Measurements from ENCODE around the gene L3MBTL2. TPM values are rescaled to one million over a fixed set of nuclear protein-coding genes. Genes with fewer than 3 reads are reported as not detected.

L3MBTL2 gene
- polyA plus RNA-seq, 12 donors = 12.3 to 17.1 (median 14.8) TPM; not detected in 1

- DNase-seq = no peak
These were observed 62.8 kb downstream of the L3MBTL2 start for GRCh38 chr22:41267958-41268357.

DNA sequence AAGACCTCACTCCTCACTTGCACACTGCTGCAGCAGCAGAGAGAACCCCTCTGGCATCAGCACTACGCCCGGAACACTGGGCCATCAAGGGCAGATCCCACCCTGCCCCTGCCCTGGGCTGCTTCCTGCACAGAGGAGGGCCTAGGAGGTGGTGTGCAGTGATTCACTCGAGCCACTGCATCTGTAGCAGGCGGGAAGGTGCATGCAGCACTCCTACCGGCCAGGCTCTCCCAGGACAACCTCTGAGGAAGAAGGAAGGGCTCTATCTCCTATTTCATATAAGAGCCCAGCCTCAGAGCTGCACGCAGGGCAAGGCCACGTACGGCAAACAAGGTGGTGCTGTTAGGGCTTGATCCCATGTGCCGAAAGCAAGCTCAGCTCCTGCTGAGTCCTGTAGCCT, 66.7 kb downstream of the L3MBTL2 start:
- no peak for DNase-seq

- DNase-seq = no peak
These were observed 68.0 kb downstream of the L3MBTL2 start for GRCh38 chr22:41273128-41273527.

GRCh38 chr22:41274856-41275255, 69.7 kb downstream of the L3MBTL2 start:
- no peak for DNase-seq

DNA sequence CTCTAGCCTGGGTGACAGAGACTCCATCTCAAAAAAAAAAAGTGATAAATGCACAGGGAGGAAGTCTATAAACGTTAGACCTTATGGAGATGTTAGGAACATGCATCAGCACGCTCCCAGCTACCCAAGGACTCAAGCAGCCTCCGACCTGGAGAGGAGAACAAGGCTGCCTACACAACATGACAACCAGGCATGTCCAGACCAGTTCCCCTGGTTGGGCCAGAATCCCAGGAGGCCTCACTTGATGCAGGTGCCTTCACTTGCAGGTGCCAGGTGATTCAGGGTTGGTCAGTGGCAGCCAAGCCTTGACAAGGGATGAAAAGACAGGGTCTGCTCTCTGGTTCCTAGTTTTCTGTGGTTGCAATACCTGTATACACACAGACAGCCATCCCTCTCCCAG, 75.0 kb downstream of the L3MBTL2 start:
- DNase-seq = no peak

GRCh38 chr22:41280854-41281253, 75.7 kb downstream of the L3MBTL2 start:
- no peak for DNase-seq

Other genes with a start within 250 kb of the L3MBTL2 start
- 10 to 100 TPM in 11 of 12 donors, not detected in 1; 28.3 to 74.5 (median 36.8) TPM for gene EP300, start 112.7 kb upstream of the L3MBTL2 start, polyA plus RNA-seq (ENCODE audit: insufficient read length in 12 of 12)
- gene CHADL, start 35.6 kb downstream of the L3MBTL2 start, polyA plus RNA-seq (ENCODE audit: insufficient read length in 12 of 12) = 1 to 10 TPM in 10 of 12 donors, not detected in 2; 2.6 to 5.4 (median 3.3) TPM
- gene RANGAP1, start 80.9 kb downstream of the L3MBTL2 start, polyA plus RNA-seq (ENCODE audit: insufficient read length in 12 of 12) = 10 to 100 TPM in 11 of 12 donors, not detected in 1; 23.1 to 30.2 (median 27.1) TPM
- gene ZC3H7B, start 96.2 kb downstream of the L3MBTL2 start, polyA plus RNA-seq (ENCODE audit: insufficient read length in 12 of 12) = 10 to 100 TPM in 11 of 12 donors, not detected in 1; 32.3 to 57.9 (median 37.8) TPM
- gene TEF, start 176.6 kb downstream of the L3MBTL2 start, polyA plus RNA-seq (ENCODE audit: insufficient read length in 12 of 12) = 10 to 100 TPM in 7 of 12 donors, 1 to 10 TPM in 4, not detected in 1; 8.3 to 15.5 (median 10.6) TPM
- gene TOB2, start 241.5 kb downstream of the L3MBTL2 start, polyA plus RNA-seq (ENCODE audit: insufficient read length in 12 of 12) = 10 to 100 TPM in 11 of 12 donors, not detected in 1; 29.9 to 54.2 (median 38.2) TPM

Data from muscle of arm (tissue), 12 donors.